Esophagus muscularis mucosa (tissue), 4 donors: ENCODE results near the gene FKBP2. TPM values are rescaled to one million over a fixed set of nuclear protein-coding genes. Genes with fewer than 3 reads are reported as not detected.

Source experiments
- DNase-seq: peaks from one replicate; pipeline ENCODE4 v3.0.0-alpha.2; 2017; ENCODE audit errors: extremely low spot score
- H3K27ac ChIP-seq, 4 donors: fragments of 200-600 bp; sonication (generic); replicated peaks in 1 of 4; 1 replicate in 3 of 4; 2 replicates in 1 of 4; pipeline ENCODE4 v1.5.1; 2016 to 2019; ENCODE audit warnings: mild to moderate bottlenecking in 1 of 4
- H3K27me3 ChIP-seq, 4 donors: fragments of 200-600 bp; sonication (generic); one replicate each; pipeline versions ENCODE4 v1.5.1 to v1.6.0; 2016 to 2019
- H3K36me3 ChIP-seq, 4 donors: fragments of 200-600 bp; sonication (generic); one replicate each; pipeline ENCODE4 v1.5.1; 2016 to 2019
- H3K4me1 ChIP-seq, 4 donors: fragments of 200-600 bp; sonication (generic); one replicate each; pipeline ENCODE4 v1.5.1; 2016 to 2019
- H3K4me3 ChIP-seq, 4 donors: fragments of 200-600 bp; sonication (generic); 1 replicate in 2 of 4; 2 replicates in 2 of 4; pipeline ENCODE4 v1.5.1; 2016 to 2019; ENCODE audit warnings: mild to moderate bottlenecking in 4 of 4, moderate library complexity in 1 of 4
- H3K9me3 ChIP-seq, 4 donors: fragments of 200-600 bp; sonication (generic); 1 replicate in 3 of 4; 2 replicates in 1 of 4; pipeline ENCODE4 v1.5.1; 2016 to 2019
- EP300 ChIP-seq: sonication (generic); formaldehyde crosslinking; IDR thresholded peaks from one replicate; pipeline ENCODE4 v1.6.1; 2017; ENCODE audit warnings: antibody characterized with exemption
- POLR2A ChIP-seq: fragments of 450-650 bp; IDR thresholded peaks from one replicate; pipeline ENCODE4 v1.6.1; 2017; ENCODE audit warnings: antibody characterized with exemption, moderate library complexity, mild to moderate bottlenecking, low read depth
- POLR2AphosphoS5 ChIP-seq, 2 donors: sonication (generic); formaldehyde crosslinking; IDR thresholded peaks; one replicate each; pipeline ENCODE4 v1.6.1; 2017; ENCODE audit warnings: antibody characterized with exemption in 2 of 2
- WGBS: methylation state at CpG from one replicate; pipeline ENCODE4 v1.1.5; 2018; 5-methylcytosine and 5-hydroxymethylcytosine counted together
- intact Hi-C: fragments of 100-400 bp; cut with DNase I; formaldehyde crosslinking; loops from one replicate; pipeline ENCODE4 v1.15.1; 2023
- total RNA-seq, 4 donors: library from RNA; depleted of rRNA; stranded (reverse); fragments of >200 nt; gene quantifications; one replicate each; pipeline versions ENCODE4 v1.1.0 to v1.2.1, GENCODE V29; 2016
- TF ChIP-seq, protein P1 (sequence below), 3 experiments: fragments of 200-600 bp in 2 of 3; fragments of 450-650 bp in 1 of 3; sonication (generic) in 2 of 3; IDR thresholded peaks; one replicate each; pipeline ENCODE4 v1.5.1; 2017 to 2019; ENCODE audit warnings: antibody characterized with exemption in 3 of 3, mild to moderate bottlenecking in 2 of 3, moderate library complexity in 1 of 3

FKBP2 gene
- total RNA-seq, 4 donors from 2014 or later, result 49.0 to 87.8 (median 65.5) TPM

DNA sequence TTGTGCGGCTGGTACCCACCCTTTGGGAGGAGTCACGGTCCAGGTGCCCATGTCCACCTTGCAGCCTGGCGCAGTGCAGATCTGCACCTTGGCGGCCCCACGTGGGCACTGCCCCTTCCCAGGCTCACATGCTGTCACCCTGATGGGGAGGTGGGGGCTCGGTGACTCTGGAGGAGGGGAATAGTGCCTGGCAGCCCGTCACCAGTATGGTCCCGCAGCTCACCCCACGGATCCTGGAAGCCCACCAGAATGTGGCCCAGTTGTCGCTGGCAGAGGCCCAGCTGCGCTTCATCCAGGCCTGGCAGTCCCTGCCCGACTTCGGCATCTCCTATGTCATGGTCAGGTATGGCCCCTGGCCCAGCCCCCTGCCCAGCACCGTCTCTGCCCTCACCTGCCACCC, 20.1 kb upstream of the FKBP2 start:
- H3K36me3 ChIP-seq, result peaks cover 4 to 41% (median 29%) of the 10 kb centered on the region in 4 donors
- no peak for DNase-seq
- intact Hi-C loops, result no loop called here

GRCh38 chr11:64222651-64223000, 18.3 kb upstream of the FKBP2 start:
- no peaks in the 10 kb centered on the region for H3K27me3 ChIP-seq
- no peaks in the 10 kb centered on the region for H3K9me3 ChIP-seq
- H3K27ac ChIP-seq, result no peak overlapping the region
- no peak for DNase-seq
- peaks cover 4 to 41% (median 29%) of the 10 kb centered on the region in 4 donors for H3K36me3 ChIP-seq
- H3K4me1 ChIP-seq, result peaks cover 17 to 31% (median 24%) of the 10 kb centered on the region in 4 donors
- TF ChIP-seq POLR2A (no peak), POLR2AphosphoS5 (IDR thresholded peaks at IDR 0.05) (no peak), EP300 (no peak)
- TF ChIP-seq, protein P1, sequence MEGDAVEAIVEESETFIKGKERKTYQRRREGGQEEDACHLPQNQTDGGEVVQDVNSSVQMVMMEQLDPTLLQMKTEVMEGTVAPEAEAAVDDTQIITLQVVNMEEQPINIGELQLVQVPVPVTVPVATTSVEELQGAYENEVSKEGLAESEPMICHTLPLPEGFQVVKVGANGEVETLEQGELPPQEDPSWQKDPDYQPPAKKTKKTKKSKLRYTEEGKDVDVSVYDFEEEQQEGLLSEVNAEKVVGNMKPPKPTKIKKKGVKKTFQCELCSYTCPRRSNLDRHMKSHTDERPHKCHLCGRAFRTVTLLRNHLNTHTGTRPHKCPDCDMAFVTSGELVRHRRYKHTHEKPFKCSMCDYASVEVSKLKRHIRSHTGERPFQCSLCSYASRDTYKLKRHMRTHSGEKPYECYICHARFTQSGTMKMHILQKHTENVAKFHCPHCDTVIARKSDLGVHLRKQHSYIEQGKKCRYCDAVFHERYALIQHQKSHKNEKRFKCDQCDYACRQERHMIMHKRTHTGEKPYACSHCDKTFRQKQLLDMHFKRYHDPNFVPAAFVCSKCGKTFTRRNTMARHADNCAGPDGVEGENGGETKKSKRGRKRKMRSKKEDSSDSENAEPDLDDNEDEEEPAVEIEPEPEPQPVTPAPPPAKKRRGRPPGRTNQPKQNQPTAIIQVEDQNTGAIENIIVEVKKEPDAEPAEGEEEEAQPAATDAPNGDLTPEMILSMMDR (IDR thresholded peaks at IDR 0.05), result no peak
- no peak overlapping the region for H3K4me3 ChIP-seq
- intact Hi-C loops, result no loop called here
- 98% methylated on average over 5 of the region's 9 CpGs for WGBS

More for the DNA sequence above, 20.1 kb upstream of the FKBP2 start:
- H3K27me3 ChIP-seq, result no peaks in the 10 kb centered on the region
- peaks cover 7 to 18% (median 11%) of the 10 kb centered on the region in 4 donors for H3K4me1 ChIP-seq
- no peaks in the 10 kb centered on the region for H3K9me3 ChIP-seq
- 83% methylated on average over 5 of the region's 14 CpGs for WGBS
- TF ChIP-seq, protein P1 (IDR thresholded peaks at IDR 0.05), result no peak
- TF ChIP-seq EP300, result no peak
- TF ChIP-seq POLR2AphosphoS5 (IDR thresholded peaks at IDR 0.05), result no peak
- H3K4me3 ChIP-seq, result no peak overlapping the region
- H3K27ac ChIP-seq, result no peak overlapping the region

- DNase-seq, result no peak
- intact Hi-C loops, result no loop called here
Observed at GRCh38 chr11:64223001-64223651, 17.8 kb upstream of the FKBP2 start.

GRCh38 chr11:64224151-64224890, 16.6 kb upstream of the FKBP2 start:
- Histone ChIP-seq H3K36me3 (peaks cover 4 to 39% (median 29%) of the 10 kb centered on the region in 4 donors), H3K9me3 (no peaks in the 10 kb centered on the region), H3K4me3 (no peak overlapping the region), H3K27ac (peak overlapping the region in 1 of 4 donors; percentile 93), H3K27me3 (no peaks in the 10 kb centered on the region), H3K4me1 (peaks cover 23 to 46% (median 39%) of the 10 kb centered on the region in 4 donors)
- intact Hi-C loops, result no loop called here
- no peak for DNase-seq
- TF ChIP-seq, protein P1 (IDR thresholded peaks at IDR 0.05), result no peak
- TF ChIP-seq POLR2AphosphoS5 (IDR thresholded peaks at IDR 0.05) (no peak), POLR2A (no peak), EP300 (no peak)
- 94% methylated on average over 10 of the region's 17 CpGs for WGBS

More at GRCh38 chr11:64223001-64223651, 17.8 kb upstream of the FKBP2 start:
- no peaks in the 10 kb centered on the region for H3K9me3 ChIP-seq
- WGBS, result 84% methylated on average over 11 of the region's 24 CpGs
- H3K27me3 ChIP-seq, result no peaks in the 10 kb centered on the region
- H3K27ac ChIP-seq, result no peak overlapping the region
- no peak overlapping the region for H3K4me3 ChIP-seq
- TF ChIP-seq POLR2AphosphoS5 (IDR thresholded peaks at IDR 0.05) (no peak), EP300 (no peak), POLR2A (no peak)
- TF ChIP-seq, protein P1 (IDR thresholded peaks at IDR 0.05), result no peak
- H3K4me1 ChIP-seq, result peaks cover 22 to 36% (median 29%) of the 10 kb centered on the region in 4 donors
- H3K36me3 ChIP-seq, result peaks cover 4 to 41% (median 29%) of the 10 kb centered on the region in 4 donors
